Effector CD4-positive, alpha-beta T cell (primary cell): ENCODE measurements around the gene ATG7.
"Not testable (repeated sequence)": the region's sequence is repeated elsewhere in the genome, so short reads cannot be mapped to it uniquely, and the experiment has no call there.

Source experiments
- DNase-seq: peaks from one replicate; pipeline ENCODE4 v3.0.0-alpha.2; 2020

ATG7 gene

GRCh38 chr3:11575677-11576076, 303.5 kb downstream of the ATG7 start:
- no peak for DNase-seq

GRCh38 chr3:11576453-11576852, 304.3 kb downstream of the ATG7 start:
- DNase-seq: no peak

- DNase-seq: no peak
These were observed 306.0 kb downstream of the ATG7 start for GRCh38 chr3:11578169-11578568.

GRCh38 chr3:11580645-11581044, 308.4 kb downstream of the ATG7 start:
- no peak for DNase-seq

- DNase-seq: no peak
These were observed 309.3 kb downstream of the ATG7 start for GRCh38 chr3:11581237-11582190.

- DNase-seq: no peak
These were observed 310.2 kb downstream of the ATG7 start for GRCh38 chr3:11582191-11582968.

- DNase-seq: no peak
These were observed 311.0 kb downstream of the ATG7 start for GRCh38 chr3:11583235-11583634.

- DNase-seq: no peak
These were observed 311.4 kb downstream of the ATG7 start for GRCh38 chr3:11583638-11584046.

- DNase-seq: no peak
These were observed 312.4 kb downstream of the ATG7 start for GRCh38 chr3:11584570-11584969.

GRCh38 chr3:11587766-11588165, 315.6 kb downstream of the ATG7 start:
- no peak for DNase-seq

- no peak for DNase-seq
These were observed 316.1 kb downstream of the ATG7 start for GRCh38 chr3:11588338-11588737.

- DNase-seq: no peak
These were observed 316.6 kb downstream of the ATG7 start for GRCh38 chr3:11588755-11589154.

GRCh38 chr3:11589706-11590105, 317.5 kb downstream of the ATG7 start:
- DNase-seq: no peak

- no peak for DNase-seq
These were observed 318.8 kb downstream of the ATG7 start for GRCh38 chr3:11591002-11591355.

GRCh38 chr3:11591391-11592282, 319.4 kb downstream of the ATG7 start:
- DNase-seq: no peak

GRCh38 chr3:11592445-11593298, 320.5 kb downstream of the ATG7 start:
- DNase-seq: no peak

- DNase-seq: no peak
These were observed 321.3 kb downstream of the ATG7 start for GRCh38 chr3:11593318-11594034.

GRCh38 chr3:11595024-11595423, 322.8 kb downstream of the ATG7 start:
- not testable (repeated sequence) for DNase-seq

- DNase-seq: no peak
These were observed 324.2 kb downstream of the ATG7 start for GRCh38 chr3:11596387-11596786.

- no peak for DNase-seq
These were observed 328.5 kb downstream of the ATG7 start for GRCh38 chr3:11600501-11601282.
